HepG2 (cell line): ENCODE results near the gene R3HDM4. TPM values are rescaled to one million over a fixed set of nuclear protein-coding genes. Genes with fewer than 3 reads are reported as not detected.

Experiments
- AGO2 ChIP-seq: fragments of 200-400 bp; formaldehyde crosslinking; optimal IDR thresholded peaks from 2 replicates; pipeline ENCODE3; 2017; ENCODE audit warnings: mild to moderate bottlenecking, low read depth, low read length, moderate library complexity
- DMAP1 ChIP-seq: IDR thresholded peaks from 2 replicates; pipeline ENCODE4 v1.6.1; 2016
- DMTF1 ChIP-seq: sonication (generic); formaldehyde crosslinking; IDR thresholded peaks from 2 replicates; pipeline ENCODE4 v1.4.0; 2020; ENCODE audit warnings: mild to moderate bottlenecking, missing genetic modification reagents
- GLI4 ChIP-seq: sonication (generic); formaldehyde crosslinking; IDR thresholded peaks from 2 replicates; pipeline ENCODE4 v1.5.1; 2020; ENCODE audit warnings: missing genetic modification reagents, mild to moderate bottlenecking, moderate library complexity, borderline replicate concordance
- HINFP ChIP-seq: sonication (generic); formaldehyde crosslinking; IDR thresholded peaks from 2 replicates; pipeline ENCODE4 v1.4.0; 2020; ENCODE audit warnings: low read depth, mild to moderate bottlenecking, missing genetic modification reagents
- NR2C2 ChIP-seq: sonication (generic); formaldehyde crosslinking; IDR thresholded peaks from 2 replicates; pipeline ENCODE4 v1.4.0; 2020; ENCODE audit warnings: missing genetic modification reagents, mild to moderate bottlenecking, moderate library complexity, borderline replicate concordance
- NR2F6 ChIP-seq, 2 experiments: IDR thresholded peaks; 2 replicates each; pipeline ENCODE4 v1.6.1; 2016; ENCODE audit warnings: antibody characterized with exemption in 1 of 2, mild to moderate bottlenecking in 1 of 2
- PAX8 ChIP-seq: sonication (generic); formaldehyde crosslinking; IDR thresholded peaks from 2 replicates; pipeline ENCODE4 v1.8.0; 2022; ENCODE audit warnings: mild to moderate bottlenecking, missing genetic modification reagents, borderline replicate concordance
- RBM22 ChIP-seq: fragments of 200-400 bp; formaldehyde crosslinking; optimal IDR thresholded peaks from 2 replicates; pipeline ENCODE3; 2017; ENCODE audit warnings: mild to moderate bottlenecking, low read length, moderate library complexity
- TFDP1 ChIP-seq: IDR thresholded peaks from 2 replicates; pipeline ENCODE4 v1.6.1; 2016; ENCODE audit warnings: missing compliant biosample characterization, missing genetic modification reagents, borderline replicate concordance
- ZBTB33 ChIP-seq: sonication (generic); formaldehyde crosslinking; IDR thresholded peaks from 2 replicates; pipeline ENCODE4 v1.4.0; 2020; ENCODE audit warnings: missing genetic modification reagents
- ZEB1 ChIP-seq: IDR thresholded peaks from 2 replicates; pipeline ENCODE4 v1.6.1; 2012; ENCODE audit warnings: mild to moderate bottlenecking, low read depth, inconsistent platforms; ENCODE audit not compliant: insufficient replicate concordance
- ZNF382 ChIP-seq: sonication (generic); formaldehyde crosslinking; IDR thresholded peaks from 2 replicates; pipeline ENCODE4 v1.5.0; 2020; ENCODE audit warnings: missing genetic modification reagents, mild to moderate bottlenecking, borderline replicate concordance
- ZNF501 ChIP-seq: sonication (generic); formaldehyde crosslinking; IDR thresholded peaks from 2 replicates; pipeline ENCODE4 v1.5.1; 2020; ENCODE audit warnings: mild to moderate bottlenecking, moderate library complexity, missing genetic modification reagents
- ZNF687 ChIP-seq: sonication (generic); formaldehyde crosslinking; IDR thresholded peaks from 2 replicates; pipeline ENCODE4 v1.5.1; 2020; ENCODE audit warnings: mild to moderate bottlenecking, missing genetic modification reagents, moderate library complexity
- polyA plus RNA-seq, 8 experiments: library from polyadenylated mRNA; depleted of rRNA in 3 of 8; stranded (reverse) in 7 of 8; unstranded in 1 of 8; fragments of >200 nt; fragmentation: Illumina TruSeq in 4 of 8; extraction: Trizol in 4 of 8; gene quantifications; 2 replicates each; pipeline versions ENCODE4 v1.2.1 to v1.2.3, GENCODE V29; 2011 to 2016; ENCODE audit warnings: low read depth in 4 of 8, missing spikeins in 1 of 8, mixed read lengths in 1 of 8; ENCODE audit not compliant: insufficient read depth in 1 of 8
- total RNA-seq, 5 experiments: library from RNA; depleted of rRNA; stranded (reverse); fragments of >200 nt; fragmentation: Illumina TruSeq; extraction: Trizol; gene quantifications; 2 replicates each; pipeline ENCODE4 v1.2.3, GENCODE V29; 2016; ENCODE audit warnings: low read depth in 1 of 5

R3HDM4 gene
- total and polyA plus RNA-seq, 2 of the 13 experiments (the other 11 are each of a cell fraction or from before 2014, with no cell fraction given) = 26.2 to 26.9 TPM

- no peak for TF ChIP-seq HINFP (CRISPR knock-in tag)
- no peak for TF ChIP-seq PAX8 (CRISPR knock-in tag)
- TF ChIP-seq NR2C2 (CRISPR knock-in tag) = no peak
- peak; percentile 53 for TF ChIP-seq ZEB1
- no peak for TF ChIP-seq DMAP1 (CRISPR knock-in tag)
- TF ChIP-seq TFDP1 = no peak
- no peak for TF ChIP-seq ZNF382 (CRISPR knock-in tag)
- no peak for TF ChIP-seq NR2F6 (IDR thresholded peaks at IDR 0.05)
- no peak for TF ChIP-seq NR2F6 (CRISPR knock-in tag; IDR thresholded peaks at IDR 0.05)
- peak; percentile 59 for TF ChIP-seq ZNF687 (CRISPR knock-in tag)
- TF ChIP-seq ZBTB33 = no peak
- no peak for TF ChIP-seq ZNF501 (CRISPR knock-in tag)
- no peak for TF ChIP-seq GLI4 (CRISPR knock-in tag)
- TF ChIP-seq AGO2 = peak; percentile 38
- TF ChIP-seq DMTF1 = no peak
- peak; percentile 76 for TF ChIP-seq RBM22
Measured at GRCh38 chr19:928471-929202, 15.6 kb upstream of the R3HDM4 start (continued).
